ENCODE measurements around the gene SRGAP2B.
"Not testable (repeated sequence)": the region's sequence is repeated elsewhere in the genome, so short reads cannot be mapped to it uniquely, and the experiment has no call there.

- TF ChIP-seq EZH2 (IDR thresholded peaks at IDR 0.05); FOXP2 (optimal IDR thresholded peaks at IDR 0.05; ENCODE audit: control extremely low read depth, extremely low read length, insufficient read depth); POLR2AphosphoS5 (IDR thresholded peaks at IDR 0.05; ENCODE audit: borderline replicate concordance, low read depth, low read length): not testable (repeated sequence)
Observed at GRCh38 chr1:145041519-145041918, 53.6 kb downstream of the SRGAP2B start.

Data from SK-N-MC (cell line).